Lower leg skin (tissue), 4 donors: Measurements from ENCODE around the gene ASF1A. TPM values are rescaled to one million over a fixed set of nuclear protein-coding genes. Genes with fewer than 3 reads are reported as not detected.

ENCODE experiments used
- DNase-seq, 2 donors: peaks; one replicate each; pipeline ENCODE4 v3.0.0-alpha.2; 2019; ENCODE audit warnings: low spot score in 2 of 2
- H3K4me3 ChIP-seq: fragments of 200-600 bp; sonication (generic); 2 replicates; pipeline ENCODE4 v1.5.1; 2017; ENCODE audit warnings: mild to moderate bottlenecking, low read depth; ENCODE audit not compliant: poor library complexity, severe bottlenecking
- CTCF ChIP-seq, 3 donors: fragments of 450-650 bp; IDR thresholded peaks; one replicate each; pipeline ENCODE4 v1.5.1; 2016; ENCODE audit warnings: antibody characterized with exemption in 3 of 3, mild to moderate bottlenecking in 3 of 3, moderate library complexity in 2 of 3
- POLR2A ChIP-seq, 2 donors: fragments of 450-650 bp; IDR thresholded peaks; one replicate each; pipeline ENCODE4 v1.6.1; 2016 to 2017; ENCODE audit warnings: antibody characterized with exemption in 2 of 2, mild to moderate bottlenecking in 1 of 2, moderate library complexity in 1 of 2
- WGBS, 2 donors: methylation state at CpG; one replicate each; pipeline ENCODE4 v1.1.5; 2018; 5-methylcytosine and 5-hydroxymethylcytosine counted together
- intact Hi-C: fragments of 100-400 bp; cut with DNase I; formaldehyde crosslinking; loops from one replicate; pipeline ENCODE4 v1.15.0; 2023; ENCODE audit warnings: low total_unique reads
- total RNA-seq, 4 donors: library from RNA; depleted of rRNA; stranded (reverse); fragments of >200 nt; gene quantifications; one replicate each; pipeline ENCODE4 v1.1.0, GENCODE V29; 2016

The ASF1A gene
- total RNA-seq, 4 donors from 2014 or later = 6.9 to 15.4 (median 11.6) TPM

GRCh38 chr6:118882314-118882905 lies 11.5 kb upstream of the ASF1A start:
- TF ChIP-seq CTCF (IDR thresholded peaks at IDR 0.05) (no peak), POLR2A (IDR thresholded peaks at IDR 0.05) (no peak)
- intact Hi-C loops = no loop called here
- WGBS, 2 donors = 89 to 91% methylated on average over 4 of the region's 4 CpGs
- DNase-seq = no peak
- no peak overlapping the region for H3K4me3 ChIP-seq

- 96 to 97% methylated on average over 6 of the region's 6 CpGs for WGBS, 2 donors
- no peak for TF ChIP-seq POLR2A (IDR thresholded peaks at IDR 0.05)
- TF ChIP-seq CTCF (IDR thresholded peaks at IDR 0.05) = no peak
- no peak overlapping the region for H3K4me3 ChIP-seq
- intact Hi-C loops = no loop called here
- DNase-seq = no peak
Observed at GRCh38 chr6:118886641-118887040, 7.3 kb upstream of the ASF1A start.

GRCh38 chr6:118889163-118889562 lies 4.8 kb upstream of the ASF1A start:
- H3K4me3 ChIP-seq = no peak overlapping the region
- DNase-seq = no peak
- intact Hi-C loops = no loop called here
- 92 to 96% methylated on average over 4 of the region's 4 CpGs for WGBS, 2 donors
- TF ChIP-seq POLR2A (IDR thresholded peaks at IDR 0.05) (no peak), CTCF (IDR thresholded peaks at IDR 0.05) (no peak)

GRCh38 chr6:118890997-118891790 lies 2.8 kb upstream of the ASF1A start:
- intact Hi-C loops = no loop called here

GRCh38 chr6:118892355-118892991 lies 1.5 kb upstream of the ASF1A start:
- TF ChIP-seq CTCF (IDR thresholded peaks at IDR 0.05) = no peak
- TF ChIP-seq POLR2A (IDR thresholded peaks at IDR 0.05) = no peak
- no peak overlapping the region for H3K4me3 ChIP-seq
- intact Hi-C loops = no loop called here
- WGBS, 2 donors = 17 to 26% methylated on average over 6 of the region's 6 CpGs
- no peak for DNase-seq

More at GRCh38 chr6:118890997-118891790, 2.8 kb upstream of the ASF1A start:
- H3K4me3 ChIP-seq = no peak overlapping the region
- WGBS, 2 donors = 82 to 86% methylated on average over 5 of the region's 5 CpGs
- no peak for DNase-seq
- TF ChIP-seq CTCF (IDR thresholded peaks at IDR 0.05) (no peak), POLR2A (IDR thresholded peaks at IDR 0.05) (no peak)
